GM12878 (cell line): ENCODE results near the gene KPNA1. TPM values are rescaled to one million over a fixed set of nuclear protein-coding genes. Genes with fewer than 3 reads are reported as not detected.
A peak's percentile ranks its signal among the peaks of the same experiment; 100 is the strongest.

Experiments used
- ATF7 ChIP-seq: fragments of 450-650 bp; IDR thresholded peaks from 2 replicates; pipeline ENCODE4 v1.6.1; 2016; ENCODE audit warnings: low read depth, mild to moderate bottlenecking
- BHLHE40 ChIP-seq, 2 experiments: fragments of 450-650 bp in 1 of 2; IDR thresholded peaks; 2 replicates each; pipeline ENCODE4 v1.6.1; 2011 to 2017; ENCODE audit warnings: low read depth in 2 of 2, borderline replicate concordance in 1 of 2, improper control_type of control experiment in 1 of 2, low read length in 1 of 2, mild to moderate bottlenecking in 1 of 2
- CBFB ChIP-seq: IDR thresholded peaks from 2 replicates; pipeline ENCODE4 v1.6.1; 2016; ENCODE audit warnings: antibody characterized with exemption, low read depth
- CHD4 ChIP-seq: fragments of 200-600 bp; sonication (generic); IDR thresholded peaks from 2 replicates; pipeline ENCODE4 v1.6.1; 2016; ENCODE audit warnings: mild to moderate bottlenecking
- EP300 ChIP-seq, 2 experiments: fragments of 150-350 bp in 1 of 2; IDR thresholded peaks; 2 replicates each; pipeline ENCODE4 v1.6.1; 2011 to 2012; ENCODE audit warnings: low read depth in 2 of 2, low read length in 2 of 2, borderline replicate concordance in 1 of 2, improper control_type of control experiment in 1 of 2, inconsistent platforms in 1 of 2; ENCODE audit not compliant: control insufficient read depth in 1 of 2
- ETV6 ChIP-seq, 2 experiments: fragments of 450-650 bp in 1 of 2; IDR thresholded peaks in 1 of 2; conservative IDR thresholded peaks in 1 of 2; 2 replicates each; pipeline ENCODE4 v1.6.1; 2014; ENCODE audit warnings: antibody characterized with exemption in 1 of 2, borderline replicate concordance in 1 of 2, low read depth in 1 of 2, mild to moderate bottlenecking in 1 of 2, moderate library complexity in 1 of 2
- GABPA ChIP-seq: IDR thresholded peaks from 2 replicates; pipeline ENCODE4 v1.6.1; 2014; ENCODE audit warnings: antibody characterized with exemption, low read depth, mild to moderate bottlenecking, inconsistent platforms
- GATAD2B ChIP-seq: fragments of 450-650 bp; conservative IDR thresholded peaks from 2 replicates; pipeline ENCODE4 v1.6.1; 2017; ENCODE audit warnings: low read depth, mild to moderate bottlenecking, moderate library complexity
- MXI1 ChIP-seq: fragments of 150-350 bp; IDR thresholded peaks from 2 replicates; pipeline ENCODE4 v1.6.1; 2011; ENCODE audit warnings: low read depth, mild to moderate bottlenecking, inconsistent platforms, low read length, improper control_type of control experiment
- NR2C1 ChIP-seq: fragments of 450-650 bp; IDR thresholded peaks from 2 replicates; pipeline ENCODE4 v1.6.1; 2017; ENCODE audit warnings: antibody characterized with exemption, mild to moderate bottlenecking, moderate library complexity
- NRF1 ChIP-seq: conservative IDR thresholded peaks from 2 replicates; pipeline ENCODE4 v1.6.1; 2011; ENCODE audit warnings: mild to moderate bottlenecking, low read depth, low read length, improper control_type of control experiment
- PAX8 ChIP-seq: fragments of 450-650 bp; IDR thresholded peaks from 2 replicates; pipeline ENCODE4 v1.6.1; 2017; ENCODE audit warnings: mild to moderate bottlenecking, moderate library complexity
- POLR2AphosphoS5 ChIP-seq: IDR thresholded peaks from 2 replicates; pipeline ENCODE4 v1.6.1; 2011; ENCODE audit warnings: mild to moderate bottlenecking, low read length, inconsistent platforms
- RB1 ChIP-seq: fragments of 450-650 bp; formaldehyde crosslinking; IDR thresholded peaks from 2 replicates; pipeline ENCODE4 v1.6.1; 2017; ENCODE audit warnings: mild to moderate bottlenecking, borderline replicate concordance
- RBBP5 ChIP-seq: fragments of 200-600 bp; sonication (generic); conservative IDR thresholded peaks from 2 replicates; pipeline ENCODE4 v1.6.1; 2016
- RELA ChIP-seq: fragments of 450-650 bp; IDR thresholded peaks from 2 replicates; pipeline ENCODE4 v1.8.0; 2014; ENCODE audit warnings: borderline replicate concordance; ENCODE audit not compliant: partially characterized antibody
- SRF ChIP-seq, 2 experiments: IDR thresholded peaks; 2 replicates each; pipeline ENCODE4 v1.6.1; 2011; ENCODE audit warnings: low read depth in 2 of 2, low read length in 2 of 2, mild to moderate bottlenecking in 1 of 2, moderate library complexity in 1 of 2
- SUZ12 ChIP-seq: fragments of 200-600 bp; sonication (generic); IDR thresholded peaks from one replicate; pipeline ENCODE4 v1.6.1; 2018; ENCODE audit warnings: antibody characterized with exemption, mild to moderate bottlenecking; ENCODE audit not compliant: unreplicated experiment
- TAF1 ChIP-seq: IDR thresholded peaks from 2 replicates; pipeline ENCODE4 v1.6.1; 2011; ENCODE audit warnings: mild to moderate bottlenecking, low read depth, low read length, borderline replicate concordance
- ZNF622 ChIP-seq: fragments of 450-650 bp; IDR thresholded peaks from 2 replicates; pipeline ENCODE4 v1.6.1; 2017; ENCODE audit warnings: mild to moderate bottlenecking, inconsistent platforms
- ZZZ3 ChIP-seq: IDR thresholded peaks from 2 replicates; pipeline ENCODE4 v1.6.1; 2011; ENCODE audit warnings: low read depth; ENCODE audit not compliant: control insufficient read depth, insufficient read length
- polyA plus RNA-seq, 11 experiments: library from polyadenylated mRNA; depleted of rRNA in 4 of 11; unstranded in 6 of 11; stranded (reverse) in 5 of 11; fragments of >200 nt; fragmentation: Nextera tagmentation in 4 of 11; fragmentation: Illumina TruSeq in 1 of 11; extraction: Ambion mirVana in 4 of 11; extraction: Trizol in 1 of 11; gene quantifications; 1 replicate in 1 of 11; 2 replicates in 10 of 11; pipeline versions ENCODE4 v1.2.1 to v1.2.3, GENCODE V29; 2011 to 2016; ENCODE audit warnings: inconsistent platforms in 2 of 11, missing spikeins in 2 of 11, low read depth in 1 of 11
- total RNA-seq, 4 experiments: library from RNA; depleted of rRNA in 3 of 4; stranded (reverse); fragments of >200 nt in 3 of 4; fragmentation: Illumina TruSeq in 1 of 4; extraction: Trizol in 1 of 4; gene quantifications; 2 replicates each; pipeline versions ENCODE4 v1.2.1 to v1.2.3, GENCODE V29; 2013 to 2021
- TF ChIP-seq, protein P1 (sequence below): IDR thresholded peaks from 2 replicates; pipeline ENCODE4 v1.6.1; 2011; ENCODE audit warnings: borderline replicate concordance, low read depth, mild to moderate bottlenecking, moderate library complexity, low read length; ENCODE audit not compliant: insufficient read depth, poor library complexity, severe bottlenecking
- TF ChIP-seq, protein P2 (sequence below), 3 experiments: IDR thresholded peaks in 2 of 3; conservative IDR thresholded peaks in 1 of 3; 2 replicates each; pipeline ENCODE4 v1.5.1; 2011; ENCODE audit warnings: low read depth in 3 of 3, low read length in 3 of 3, mild to moderate bottlenecking in 3 of 3, control low read depth in 2 of 3, moderate library complexity in 2 of 3, inconsistent platforms in 1 of 3, mixed read lengths in 1 of 3; ENCODE audit not compliant: control insufficient read depth in 2 of 3, insufficient read depth in 1 of 3; ENCODE audit errors: extremely low read depth in 1 of 3
- TF ChIP-seq, protein P3 (sequence below): fragments of 450-650 bp; IDR thresholded peaks from 2 replicates; pipeline ENCODE4 v1.6.1; 2017; ENCODE audit warnings: antibody characterized with exemption, mild to moderate bottlenecking, moderate library complexity
- TF ChIP-seq, protein P4 (sequence below): IDR thresholded peaks from 2 replicates; pipeline ENCODE4 v1.6.1; 2011; ENCODE audit warnings: low read depth, mild to moderate bottlenecking, low read length, moderate library complexity, borderline replicate concordance; ENCODE audit errors: extremely low read depth

KPNA1 gene
- total and polyA plus RNA-seq, 10 of the 15 experiments (the other 5 are each of a cell fraction or from before 2014, with no cell fraction given) = 8.5 to 52.7 (median 41.0) TPM

DNA sequence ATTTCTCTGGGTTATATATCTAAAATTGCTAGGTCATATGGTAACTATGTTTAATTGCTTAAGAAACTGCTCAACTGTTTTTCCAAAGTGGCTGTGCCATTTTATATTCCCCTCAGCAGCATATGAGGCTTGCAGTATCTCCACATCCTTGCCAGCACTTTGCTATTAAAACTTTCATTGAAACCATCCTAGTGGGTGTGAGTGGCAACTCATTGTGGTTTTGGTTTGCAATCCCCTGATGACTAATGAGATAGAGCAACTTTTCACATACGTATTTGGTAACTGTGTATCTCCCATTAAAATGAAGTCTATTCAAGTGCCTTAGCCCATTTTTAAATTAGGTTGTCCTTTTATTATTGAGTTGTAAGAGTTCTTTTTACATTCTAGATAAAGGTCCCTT, 17.3 kb downstream of the KPNA1 start (continued):
- TF ChIP-seq, protein P1, sequence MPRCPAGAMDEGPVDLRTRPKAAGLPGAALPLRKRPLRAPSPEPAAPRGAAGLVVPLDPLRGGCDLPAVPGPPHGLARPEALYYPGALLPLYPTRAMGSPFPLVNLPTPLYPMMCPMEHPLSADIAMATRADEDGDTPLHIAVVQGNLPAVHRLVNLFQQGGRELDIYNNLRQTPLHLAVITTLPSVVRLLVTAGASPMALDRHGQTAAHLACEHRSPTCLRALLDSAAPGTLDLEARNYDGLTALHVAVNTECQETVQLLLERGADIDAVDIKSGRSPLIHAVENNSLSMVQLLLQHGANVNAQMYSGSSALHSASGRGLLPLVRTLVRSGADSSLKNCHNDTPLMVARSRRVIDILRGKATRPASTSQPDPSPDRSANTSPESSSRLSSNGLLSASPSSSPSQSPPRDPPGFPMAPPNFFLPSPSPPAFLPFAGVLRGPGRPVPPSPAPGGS = no peak
- TF ChIP-seq EP300 (IDR thresholded peaks at IDR 0.05; ENCODE audit: borderline replicate concordance in 1 of 2, control insufficient read depth in 1 of 2, low read depth in 2 of 2, low read length in 2 of 2) = peak; percentile 24 to 27; a peak in 1 of 4 replicates
- no peak for TF ChIP-seq SUZ12
- TF ChIP-seq CHD4 = no peak
- TF ChIP-seq, protein P2, sequence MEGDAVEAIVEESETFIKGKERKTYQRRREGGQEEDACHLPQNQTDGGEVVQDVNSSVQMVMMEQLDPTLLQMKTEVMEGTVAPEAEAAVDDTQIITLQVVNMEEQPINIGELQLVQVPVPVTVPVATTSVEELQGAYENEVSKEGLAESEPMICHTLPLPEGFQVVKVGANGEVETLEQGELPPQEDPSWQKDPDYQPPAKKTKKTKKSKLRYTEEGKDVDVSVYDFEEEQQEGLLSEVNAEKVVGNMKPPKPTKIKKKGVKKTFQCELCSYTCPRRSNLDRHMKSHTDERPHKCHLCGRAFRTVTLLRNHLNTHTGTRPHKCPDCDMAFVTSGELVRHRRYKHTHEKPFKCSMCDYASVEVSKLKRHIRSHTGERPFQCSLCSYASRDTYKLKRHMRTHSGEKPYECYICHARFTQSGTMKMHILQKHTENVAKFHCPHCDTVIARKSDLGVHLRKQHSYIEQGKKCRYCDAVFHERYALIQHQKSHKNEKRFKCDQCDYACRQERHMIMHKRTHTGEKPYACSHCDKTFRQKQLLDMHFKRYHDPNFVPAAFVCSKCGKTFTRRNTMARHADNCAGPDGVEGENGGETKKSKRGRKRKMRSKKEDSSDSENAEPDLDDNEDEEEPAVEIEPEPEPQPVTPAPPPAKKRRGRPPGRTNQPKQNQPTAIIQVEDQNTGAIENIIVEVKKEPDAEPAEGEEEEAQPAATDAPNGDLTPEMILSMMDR (IDR thresholded peaks at IDR 0.05 in 2 of 3, conservative IDR thresholded peaks at IDR 0.05 in 1 of 3; ENCODE audit: control insufficient read depth in 2 of 3, extremely low read depth in 1 of 3, insufficient read depth in 1 of 3, low read depth in 3 of 3, low read length in 3 of 3) = no peak
- TF ChIP-seq, protein P3, sequence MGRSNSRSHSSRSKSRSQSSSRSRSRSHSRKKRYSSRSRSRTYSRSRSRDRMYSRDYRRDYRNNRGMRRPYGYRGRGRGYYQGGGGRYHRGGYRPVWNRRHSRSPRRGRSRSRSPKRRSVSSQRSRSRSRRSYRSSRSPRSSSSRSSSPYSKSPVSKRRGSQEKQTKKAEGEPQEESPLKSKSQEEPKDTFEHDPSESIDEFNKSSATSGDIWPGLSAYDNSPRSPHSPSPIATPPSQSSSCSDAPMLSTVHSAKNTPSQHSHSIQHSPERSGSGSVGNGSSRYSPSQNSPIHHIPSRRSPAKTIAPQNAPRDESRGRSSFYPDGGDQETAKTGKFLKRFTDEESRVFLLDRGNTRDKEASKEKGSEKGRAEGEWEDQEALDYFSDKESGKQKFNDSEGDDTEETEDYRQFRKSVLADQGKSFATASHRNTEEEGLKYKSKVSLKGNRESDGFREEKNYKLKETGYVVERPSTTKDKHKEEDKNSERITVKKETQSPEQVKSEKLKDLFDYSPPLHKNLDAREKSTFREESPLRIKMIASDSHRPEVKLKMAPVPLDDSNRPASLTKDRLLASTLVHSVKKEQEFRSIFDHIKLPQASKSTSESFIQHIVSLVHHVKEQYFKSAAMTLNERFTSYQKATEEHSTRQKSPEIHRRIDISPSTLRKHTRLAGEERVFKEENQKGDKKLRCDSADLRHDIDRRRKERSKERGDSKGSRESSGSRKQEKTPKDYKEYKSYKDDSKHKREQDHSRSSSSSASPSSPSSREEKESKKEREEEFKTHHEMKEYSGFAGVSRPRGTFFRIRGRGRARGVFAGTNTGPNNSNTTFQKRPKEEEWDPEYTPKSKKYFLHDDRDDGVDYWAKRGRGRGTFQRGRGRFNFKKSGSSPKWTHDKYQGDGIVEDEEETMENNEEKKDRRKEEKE = no peak
- no peak for TF ChIP-seq POLR2AphosphoS5
- no peak for TF ChIP-seq ZZZ3
- TF ChIP-seq SRF (IDR thresholded peaks at IDR 0.05; ENCODE audit: low read depth in 2 of 2, low read length in 2 of 2) = no peak
- no peak for TF ChIP-seq RB1
- no peak for TF ChIP-seq TAF1
- TF ChIP-seq NR2C1 = no peak
- TF ChIP-seq ATF7 = peak; percentile 72; the same call in 1 of the 2 replicates
- no peak for TF ChIP-seq ETV6 (conservative IDR thresholded peaks at IDR 0.05 in 1 of 2, IDR thresholded peaks at IDR 0.05 in 1 of 2; ENCODE audit: borderline replicate concordance in 1 of 2, low read depth in 1 of 2)
- TF ChIP-seq GABPA = no peak
- no peak for TF ChIP-seq NRF1
- no peak for TF ChIP-seq RELA
- TF ChIP-seq, protein P4, sequence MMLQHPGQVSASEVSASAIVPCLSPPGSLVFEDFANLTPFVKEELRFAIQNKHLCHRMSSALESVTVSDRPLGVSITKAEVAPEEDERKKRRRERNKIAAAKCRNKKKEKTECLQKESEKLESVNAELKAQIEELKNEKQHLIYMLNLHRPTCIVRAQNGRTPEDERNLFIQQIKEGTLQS = no peak
- TF ChIP-seq CBFB = peak; percentile 85
- no peak for TF ChIP-seq RBBP5
- TF ChIP-seq MXI1 = no peak
- no peak for TF ChIP-seq PAX8
- no peak for TF ChIP-seq ZNF622
- TF ChIP-seq GATAD2B = 0 out of 2 replicates have a peak, but pooled peaks have one; percentile 55
- peak in 1 of 2 experiments; percentile 53; a peak in 1 of 4 replicates for TF ChIP-seq BHLHE40 (IDR thresholded peaks at IDR 0.05; ENCODE audit: borderline replicate concordance in 1 of 2, low read depth in 2 of 2, low read length in 1 of 2)
